Omental fat pad (tissue), 4 donors: ENCODE results near the gene ZNF317. TPM values are rescaled to one million over a fixed set of nuclear protein-coding genes. Genes with fewer than 3 reads are reported as not detected.

Experiments
- ATAC-seq: fragments of 150-250 bp; one replicate; pipeline ENCODE4 v1.9.1; 2016; ENCODE audit warnings: mild to moderate bottlenecking, moderate library complexity; ENCODE audit not compliant: low FRiP score
- DNase-seq: peaks from one replicate; pipeline ENCODE4 v3.0.0-alpha.2; 2019; ENCODE audit warnings: low spot score
- total RNA-seq, 4 donors: library from RNA; depleted of rRNA; stranded (reverse); fragments of >200 nt; gene quantifications; one replicate each; pipeline ENCODE4 v1.1.0, GENCODE V29; 2016
- TF ChIP-seq, protein P1 (sequence below), 3 donors: fragments of 450-650 bp; IDR thresholded peaks; one replicate each; pipeline ENCODE4 v1.5.1; 2016 to 2017; ENCODE audit warnings: antibody characterized with exemption in 3 of 3, mild to moderate bottlenecking in 3 of 3, moderate library complexity in 2 of 3

The ZNF317 gene
- total RNA-seq, 4 donors from 2014 or later = 18.2 to 33.5 (median 19.0) TPM

DNA sequence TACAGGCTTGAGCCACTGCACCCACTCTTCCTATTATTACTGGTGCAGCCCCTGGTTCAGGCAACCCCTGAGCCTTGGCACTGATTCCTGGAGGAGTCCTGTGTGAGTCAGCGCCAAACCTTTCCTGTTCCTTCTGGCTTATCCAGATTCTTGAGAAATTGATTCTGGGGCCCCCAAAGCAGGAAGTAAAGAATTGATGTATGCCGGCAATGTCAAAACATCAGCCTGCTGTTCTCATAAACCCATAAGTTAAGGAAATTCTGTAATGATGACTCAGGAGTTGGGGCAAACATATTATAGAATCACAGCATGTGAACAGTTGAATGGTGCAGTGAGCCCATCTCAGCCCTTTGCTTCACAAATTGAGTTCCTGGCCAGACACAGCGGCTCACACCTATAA lies 12.0 kb upstream of the ZNF317 start:
- no peak for DNase-seq
- TF ChIP-seq, protein P1, sequence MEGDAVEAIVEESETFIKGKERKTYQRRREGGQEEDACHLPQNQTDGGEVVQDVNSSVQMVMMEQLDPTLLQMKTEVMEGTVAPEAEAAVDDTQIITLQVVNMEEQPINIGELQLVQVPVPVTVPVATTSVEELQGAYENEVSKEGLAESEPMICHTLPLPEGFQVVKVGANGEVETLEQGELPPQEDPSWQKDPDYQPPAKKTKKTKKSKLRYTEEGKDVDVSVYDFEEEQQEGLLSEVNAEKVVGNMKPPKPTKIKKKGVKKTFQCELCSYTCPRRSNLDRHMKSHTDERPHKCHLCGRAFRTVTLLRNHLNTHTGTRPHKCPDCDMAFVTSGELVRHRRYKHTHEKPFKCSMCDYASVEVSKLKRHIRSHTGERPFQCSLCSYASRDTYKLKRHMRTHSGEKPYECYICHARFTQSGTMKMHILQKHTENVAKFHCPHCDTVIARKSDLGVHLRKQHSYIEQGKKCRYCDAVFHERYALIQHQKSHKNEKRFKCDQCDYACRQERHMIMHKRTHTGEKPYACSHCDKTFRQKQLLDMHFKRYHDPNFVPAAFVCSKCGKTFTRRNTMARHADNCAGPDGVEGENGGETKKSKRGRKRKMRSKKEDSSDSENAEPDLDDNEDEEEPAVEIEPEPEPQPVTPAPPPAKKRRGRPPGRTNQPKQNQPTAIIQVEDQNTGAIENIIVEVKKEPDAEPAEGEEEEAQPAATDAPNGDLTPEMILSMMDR (IDR thresholded peaks at IDR 0.05) = no peak
- no peak for ATAC-seq

DNA sequence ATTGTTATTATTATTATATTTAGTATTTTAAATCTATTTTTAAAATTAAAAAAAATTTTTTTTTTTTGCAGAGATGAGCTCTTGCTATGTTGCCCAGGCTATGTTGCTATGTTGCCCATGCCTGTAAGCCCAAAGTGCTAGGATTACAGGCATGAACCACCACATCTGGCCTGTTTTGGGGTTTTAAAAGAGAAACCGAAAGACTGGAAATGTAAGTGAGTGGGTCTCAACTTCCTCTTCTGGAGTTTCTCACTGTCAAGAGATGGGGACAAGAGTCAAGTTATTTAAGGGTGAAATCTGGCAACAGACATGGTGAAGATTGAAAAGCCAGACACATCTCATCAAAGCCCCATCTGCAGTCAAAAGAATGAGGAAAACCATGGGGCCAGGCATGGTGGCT lies 9.2 kb upstream of the ZNF317 start:
- DNase-seq = no peak
- TF ChIP-seq, protein P1 (IDR thresholded peaks at IDR 0.05) = no peak
- no peak for ATAC-seq

DNA sequence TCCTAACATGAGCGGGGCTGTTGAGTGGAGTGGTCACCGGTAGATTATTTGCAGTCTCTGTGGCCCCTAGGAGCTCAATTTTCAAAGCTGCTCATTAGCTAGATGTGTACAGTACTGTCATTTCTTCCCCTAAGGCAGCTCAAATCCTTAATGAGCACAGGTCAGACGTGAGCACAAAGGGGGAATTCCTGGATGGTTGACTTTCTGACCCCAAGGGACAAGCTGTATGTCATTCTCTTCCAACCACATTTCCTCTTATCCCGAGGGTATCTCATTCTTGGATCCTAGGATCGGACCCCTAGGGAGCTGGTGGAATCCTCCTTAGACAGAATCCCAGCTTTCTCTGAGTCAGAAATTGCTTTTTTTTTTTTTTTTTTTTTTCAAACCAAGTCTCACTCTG lies 7.8 kb upstream of the ZNF317 start:
- ATAC-seq (no peak), DNase-seq (no peak)
- TF ChIP-seq, protein P1 (IDR thresholded peaks at IDR 0.05) = no peak

DNA sequence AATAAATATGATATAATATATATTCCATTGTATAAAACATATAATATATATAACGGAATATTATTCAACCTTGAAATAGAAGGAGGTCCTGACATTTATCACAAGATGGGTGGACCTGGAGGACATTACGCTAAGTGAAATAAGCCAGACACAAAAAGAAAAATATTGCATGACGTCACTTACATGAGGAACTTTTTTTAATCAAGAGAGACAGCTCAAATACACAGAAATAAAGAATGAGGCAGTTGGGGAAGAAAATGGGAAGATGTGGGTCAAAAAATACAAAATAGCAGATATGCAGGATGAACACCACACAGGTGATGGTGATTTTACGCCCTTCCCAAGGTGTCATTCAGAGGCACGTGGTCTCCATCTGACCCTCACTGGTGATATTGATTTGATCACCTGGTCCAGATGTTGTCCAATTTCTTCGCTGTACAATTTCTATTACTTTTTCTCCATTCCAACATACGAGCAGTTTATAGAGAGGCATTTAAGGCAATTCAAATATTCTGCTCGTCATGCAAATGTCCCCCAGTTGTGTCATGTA lies 513 bp upstream of the ZNF317 start:
- ATAC-seq (no peak), DNase-seq (no peak)
- TF ChIP-seq, protein P1 (IDR thresholded peaks at IDR 0.05) = no peak

DNA sequence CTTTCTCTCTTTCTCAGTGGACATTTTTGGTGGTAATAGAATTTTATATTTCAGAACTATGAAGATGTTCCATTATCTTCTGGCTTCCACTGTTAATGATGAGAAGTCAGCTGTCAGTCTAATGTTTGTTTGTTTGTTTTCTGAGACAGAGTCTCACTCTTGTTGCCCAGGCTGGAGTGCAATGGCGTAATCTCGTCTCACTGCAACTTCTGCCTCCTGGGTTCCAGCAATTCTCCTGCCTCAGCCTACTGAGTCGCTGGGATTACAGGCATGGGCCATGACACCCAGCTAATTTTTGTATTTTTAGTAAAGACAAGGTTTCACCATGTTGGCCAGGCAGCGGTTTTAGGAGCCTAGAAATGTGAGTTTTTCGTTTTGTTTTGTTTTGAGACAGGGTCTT lies 4.7 kb downstream of the ZNF317 start:
- DNase-seq (no peak), ATAC-seq (no peak)
- TF ChIP-seq, protein P1 (IDR thresholded peaks at IDR 0.05) = no peak

DNA sequence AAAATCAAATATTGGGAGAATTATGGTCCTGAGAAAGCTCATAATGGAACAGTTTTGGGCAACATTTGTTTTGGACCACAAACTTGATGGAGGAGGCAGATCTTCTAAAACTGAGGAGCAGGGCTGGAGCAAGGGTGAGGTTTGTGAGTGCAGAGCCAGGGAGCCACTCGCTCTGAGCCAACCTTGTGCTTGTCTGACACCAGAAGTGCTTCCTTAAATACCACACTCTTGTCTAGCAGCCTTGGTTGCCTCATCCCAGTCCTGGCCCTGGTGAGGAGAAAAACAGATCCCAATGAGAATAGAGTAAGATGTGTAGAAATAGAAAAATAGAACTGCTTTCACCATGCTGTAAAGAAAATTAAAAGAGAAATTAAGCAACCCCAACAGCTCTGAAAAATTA lies 6.7 kb downstream of the ZNF317 start:
- TF ChIP-seq, protein P1 (IDR thresholded peaks at IDR 0.05) = no peak
- no peak for DNase-seq
- no peak for ATAC-seq

DNA sequence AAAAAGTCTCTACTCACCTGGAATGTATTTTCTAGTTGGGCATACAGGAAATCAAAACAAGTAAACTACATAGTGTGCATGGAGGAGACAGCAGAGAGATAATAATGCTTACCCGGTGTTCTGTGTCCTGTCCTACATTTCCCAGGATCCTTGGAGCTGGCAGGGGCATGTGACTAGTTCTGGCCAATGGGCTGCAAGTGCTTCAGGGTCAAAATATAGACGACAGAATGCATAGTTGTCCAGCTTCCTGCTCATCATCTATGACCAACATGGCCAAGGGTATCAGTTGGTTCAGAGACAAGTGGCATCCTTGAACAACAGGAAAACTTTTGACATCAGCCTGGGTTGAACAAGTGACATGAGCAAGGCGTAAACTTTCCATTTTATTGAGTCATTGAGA lies 8.5 kb downstream of the ZNF317 start:
- TF ChIP-seq, protein P1 (IDR thresholded peaks at IDR 0.05) = no peak
- DNase-seq (no peak), ATAC-seq (no peak)
